GM13977 (cell line): Measurements from ENCODE around the gene OR2Z1.

Experiments
- DNase-seq: peaks from one replicate; pipeline ENCODE4 v3.0.0; 2012; ENCODE audit warnings: low spot score
- in situ Hi-C: fragments of 300-500 bp; cut with MboI; formaldehyde crosslinking; loops from one replicate; pipeline ENCODE4 v1.12.0; 2022; ENCODE audit warnings: low sequenced_read_pairs, low pct_unique_long_range_greater_than_20kb, mixed read lengths, inconsistent platforms; ENCODE audit not compliant: unreplicated experiment
- TF ChIP-seq, protein P1 (sequence below): IDR thresholded peaks from 2 replicates; pipeline ENCODE4 v1.5.1; 2012; ENCODE audit warnings: mild to moderate bottlenecking, control low read depth; ENCODE audit not compliant: insufficient read depth; ENCODE audit errors: extremely low read depth, missing control alignments

The OR2Z1 gene

DNA sequence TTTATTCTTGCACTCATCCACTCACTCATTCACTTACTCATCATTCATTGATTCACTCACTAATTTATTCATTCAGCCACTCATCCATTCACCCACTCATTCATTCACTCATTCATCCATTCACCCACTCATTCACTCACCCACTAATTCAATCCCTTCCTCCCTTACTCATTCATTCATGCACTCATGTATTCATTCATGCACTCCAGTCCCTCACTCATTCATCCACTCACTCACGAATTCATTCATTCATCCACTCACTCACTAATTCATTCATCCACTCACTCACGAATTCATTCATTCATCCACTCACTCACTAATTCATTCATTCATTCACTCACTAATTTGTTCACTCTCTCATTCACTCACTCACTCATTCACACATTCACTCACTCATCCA is 39.0 kb upstream of the OR2Z1 start:
- in situ Hi-C loops: no loop called here
- TF ChIP-seq, protein P1, sequence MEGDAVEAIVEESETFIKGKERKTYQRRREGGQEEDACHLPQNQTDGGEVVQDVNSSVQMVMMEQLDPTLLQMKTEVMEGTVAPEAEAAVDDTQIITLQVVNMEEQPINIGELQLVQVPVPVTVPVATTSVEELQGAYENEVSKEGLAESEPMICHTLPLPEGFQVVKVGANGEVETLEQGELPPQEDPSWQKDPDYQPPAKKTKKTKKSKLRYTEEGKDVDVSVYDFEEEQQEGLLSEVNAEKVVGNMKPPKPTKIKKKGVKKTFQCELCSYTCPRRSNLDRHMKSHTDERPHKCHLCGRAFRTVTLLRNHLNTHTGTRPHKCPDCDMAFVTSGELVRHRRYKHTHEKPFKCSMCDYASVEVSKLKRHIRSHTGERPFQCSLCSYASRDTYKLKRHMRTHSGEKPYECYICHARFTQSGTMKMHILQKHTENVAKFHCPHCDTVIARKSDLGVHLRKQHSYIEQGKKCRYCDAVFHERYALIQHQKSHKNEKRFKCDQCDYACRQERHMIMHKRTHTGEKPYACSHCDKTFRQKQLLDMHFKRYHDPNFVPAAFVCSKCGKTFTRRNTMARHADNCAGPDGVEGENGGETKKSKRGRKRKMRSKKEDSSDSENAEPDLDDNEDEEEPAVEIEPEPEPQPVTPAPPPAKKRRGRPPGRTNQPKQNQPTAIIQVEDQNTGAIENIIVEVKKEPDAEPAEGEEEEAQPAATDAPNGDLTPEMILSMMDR: no peak
- no peak for DNase-seq

- TF ChIP-seq, protein P1: no peak
- in situ Hi-C loops: no loop called here
- DNase-seq: no peak
These were observed 38.5 kb upstream of the OR2Z1 start for GRCh38 chr19:8682931-8683330.

DNA sequence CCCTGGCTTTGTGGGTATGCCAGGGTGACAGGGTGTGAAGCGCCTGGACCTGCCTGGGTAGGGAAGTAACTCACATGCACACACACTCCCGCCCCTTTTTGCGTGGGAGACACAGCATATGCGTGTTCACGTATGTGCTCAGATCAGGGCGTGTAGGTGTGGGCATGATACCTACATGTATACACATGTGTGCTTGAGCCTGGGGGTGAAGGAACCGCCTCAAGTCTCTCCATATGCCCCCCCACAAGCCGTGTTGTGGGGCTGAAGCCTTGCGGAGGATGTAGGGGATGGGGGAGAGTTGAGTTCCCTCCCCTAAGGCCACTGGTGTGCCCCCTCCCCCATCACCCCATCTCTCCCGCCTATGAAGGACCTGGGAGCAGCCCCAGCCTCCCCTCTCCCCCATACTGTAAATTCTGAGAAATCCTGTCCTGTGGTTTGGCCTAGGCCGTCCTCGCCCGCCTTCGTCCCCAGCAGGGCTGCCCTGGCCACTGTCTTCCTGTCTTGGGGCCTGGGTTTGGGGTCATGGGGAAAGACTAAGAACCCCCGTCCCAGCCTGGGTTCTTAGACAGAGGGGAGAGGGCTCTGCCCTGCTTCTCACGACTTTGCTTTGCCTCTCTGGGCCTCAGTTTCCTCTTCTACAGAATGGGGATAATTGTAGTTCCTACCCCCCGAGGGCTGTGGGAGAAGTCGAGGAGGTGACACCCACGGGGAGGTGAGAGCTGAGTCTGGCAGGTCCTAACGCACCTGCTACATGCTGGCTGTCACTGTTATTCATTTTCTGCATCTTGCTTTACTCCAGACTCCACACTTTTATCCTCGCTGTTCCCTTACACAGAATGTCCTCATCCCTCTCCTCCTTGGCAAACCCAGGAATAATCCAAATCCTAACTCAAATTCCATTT is 37.2 kb upstream of the OR2Z1 start:
- TF ChIP-seq, protein P1: no peak
- in situ Hi-C loops: no loop called here
- DNase-seq: no peak

DNA sequence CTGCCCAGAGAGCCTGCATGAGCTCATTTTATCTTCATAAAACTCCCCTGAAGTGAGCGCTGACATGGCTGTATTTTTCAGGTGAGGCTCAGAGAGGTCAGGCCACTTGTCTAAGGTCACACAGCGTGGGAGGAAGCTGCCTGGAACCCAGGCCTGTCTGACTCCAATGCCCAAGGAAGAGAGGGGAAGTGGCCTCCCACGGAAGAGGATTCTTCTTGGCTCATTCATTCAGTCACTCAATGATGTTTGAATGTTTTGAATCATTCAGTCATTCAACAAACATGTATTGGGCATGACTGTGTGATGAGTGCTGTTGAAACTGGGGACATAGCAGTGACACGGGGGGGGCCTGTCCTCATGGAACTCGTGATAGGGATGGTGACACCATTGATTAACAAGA is 34.9 kb upstream of the OR2Z1 start:
- in situ Hi-C loops: no loop called here
- DNase-seq: no peak
- TF ChIP-seq, protein P1: no peak

- in situ Hi-C loops: no loop called here
- no peak for DNase-seq
- TF ChIP-seq, protein P1: no peak
These were observed 32.5 kb upstream of the OR2Z1 start for GRCh38 chr19:8688930-8689329.

DNA sequence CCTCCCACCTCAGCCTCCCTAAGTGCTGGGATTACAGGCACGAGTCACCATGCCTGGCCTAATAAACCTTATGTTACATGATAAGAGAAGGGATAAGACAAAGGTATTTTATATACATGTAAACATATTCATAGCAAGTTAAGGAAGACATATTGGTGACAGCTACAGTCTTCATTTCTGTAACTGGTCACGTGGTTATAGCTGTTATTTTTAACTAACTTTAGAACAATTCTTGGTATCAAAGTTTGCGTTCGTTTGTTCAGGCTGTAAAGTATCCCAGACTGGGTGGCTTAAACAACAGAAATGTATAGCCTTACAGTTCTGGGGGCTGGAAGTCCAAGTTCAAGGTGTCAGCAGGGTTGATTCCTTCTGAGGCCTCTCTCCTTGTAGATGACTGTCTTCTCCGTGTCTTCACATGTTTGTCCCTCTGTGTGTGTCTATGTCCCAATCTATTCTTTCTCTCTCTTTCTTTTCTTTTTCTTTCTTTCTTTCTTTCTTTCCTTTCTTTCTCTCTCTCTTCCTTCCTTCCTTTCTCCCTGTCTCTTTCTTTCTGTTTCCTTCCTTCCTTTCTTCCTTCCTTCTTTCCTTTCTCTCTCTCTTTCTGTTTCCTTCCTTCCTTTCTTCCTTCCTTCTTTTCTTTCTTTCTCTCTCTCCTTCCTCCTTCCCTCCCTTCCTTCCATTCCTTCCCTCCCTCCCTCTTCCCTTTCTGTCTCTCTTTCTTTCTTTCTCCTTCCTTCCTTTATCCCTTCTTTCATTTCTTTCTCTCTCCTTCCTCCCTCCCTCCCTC is 30.5 kb upstream of the OR2Z1 start:
- TF ChIP-seq, protein P1: no peak
- no peak for DNase-seq
- in situ Hi-C loops: no loop called here
